H1 (cell line): ENCODE results near the gene TMTC4. TPM values are rescaled to one million over a fixed set of nuclear protein-coding genes. Genes with fewer than 3 reads are reported as not detected.

Experiments used
- CBX5 ChIP-seq: fragments of 300-800, 300-1000 bp; sonication (generic); IDR thresholded peaks from 2 replicates; pipeline ENCODE4 v1.7.1; 2016; ENCODE audit warnings: antibody characterized with exemption, low read length, low read depth
- CEBPB ChIP-seq: IDR thresholded peaks from 2 replicates; pipeline ENCODE4 v1.6.1; 2012; ENCODE audit warnings: low read depth, low read length
- CHD2 ChIP-seq: IDR thresholded peaks from 2 replicates; pipeline ENCODE4 v1.6.1; 2012; ENCODE audit warnings: low read length, improper control_type of control experiment
- GABPA ChIP-seq: IDR thresholded peaks from 2 replicates; pipeline ENCODE4 v1.6.1; 2011; ENCODE audit warnings: mild to moderate bottlenecking, low read length, moderate library complexity, borderline replicate concordance; ENCODE audit not compliant: insufficient read depth
- RXRA ChIP-seq: IDR thresholded peaks from 2 replicates; pipeline ENCODE4 v1.6.1; 2011; ENCODE audit warnings: low read depth, mild to moderate bottlenecking, low read length, moderate library complexity; ENCODE audit not compliant: insufficient read depth
- SP2 ChIP-seq: IDR thresholded peaks from 2 replicates; pipeline ENCODE4 v1.6.1; 2012; ENCODE audit warnings: mild to moderate bottlenecking, low read length, inconsistent platforms
- YY1 ChIP-seq: IDR thresholded peaks from 2 replicates; pipeline ENCODE4 v1.6.1; 2011; ENCODE audit warnings: low read depth, mild to moderate bottlenecking, low read length
- polyA plus RNA-seq, 7 experiments: library from polyadenylated mRNA; depleted of rRNA in 3 of 7; stranded (reverse) in 5 of 7; unstranded in 2 of 7; fragments of >200 nt in 5 of 7; fragments of 200-250 nt in 2 of 7; gene quantifications; 1 replicate in 5 of 7; 2 replicates in 1 of 7; 4 replicates in 1 of 7; pipeline versions ENCODE4 v1.2.1 to v1.2.3, GENCODE V29; 2011 to 2013; ENCODE audit warnings: missing spikeins in 2 of 7, mixed read lengths in 2 of 7
- total RNA-seq: library from RNA; stranded (reverse); fragmentation: NEBNext Ultra II Directional; extraction: Animal tissue kit (Norgen Biotek cat#: 25700); gene quantifications from 2 replicates; pipeline ENCODE4 v1.2.1, GENCODE V29; 2021

TMTC4 gene
- total and polyA plus RNA-seq, 2 of the 8 experiments (the other 6 are each of a cell fraction or from before 2014, with no cell fraction given), result 26.3 to 42.6 TPM

DNA sequence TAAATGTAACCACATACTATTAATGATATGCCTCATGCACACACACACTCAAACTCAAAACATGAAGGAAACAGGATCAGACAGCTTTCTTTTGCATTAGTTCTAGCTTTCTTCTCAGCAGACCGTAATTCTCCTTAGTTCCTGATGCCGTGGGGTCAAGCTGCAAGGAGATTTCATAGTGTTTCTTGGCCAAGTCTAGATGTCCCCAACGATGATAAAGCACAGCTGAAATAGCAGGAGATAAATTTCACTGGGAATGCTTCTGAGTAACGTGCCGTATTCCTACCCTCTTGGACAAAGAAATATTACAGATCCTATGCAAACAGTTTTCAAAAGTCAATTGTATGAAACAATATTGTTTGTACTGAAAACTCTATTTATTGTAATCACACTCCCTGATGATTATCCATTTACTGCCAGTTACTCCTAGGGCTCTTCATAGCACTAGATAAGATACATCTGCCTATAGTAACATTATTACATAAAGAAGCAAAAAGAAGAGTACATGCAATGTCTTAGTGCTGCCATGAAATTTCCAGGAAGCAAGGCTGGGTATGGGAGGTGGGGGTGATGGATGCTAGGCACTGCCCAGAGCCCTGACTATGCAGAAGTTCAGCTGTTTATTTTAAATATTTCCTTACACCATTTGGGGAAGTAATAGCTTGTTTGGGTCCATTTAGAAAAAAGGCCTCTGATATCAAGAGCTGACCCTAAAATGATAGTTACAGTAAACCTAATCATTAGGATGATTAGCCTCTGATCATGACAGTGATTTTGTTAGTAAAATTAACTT, 69.5 kb downstream of the TMTC4 start (continued):
- no peak for TF ChIP-seq SP2
- TF ChIP-seq CBX5, result no peak
- no peak for TF ChIP-seq RXRA
- TF ChIP-seq CEBPB, result no peak
- no peak for TF ChIP-seq YY1
- TF ChIP-seq GABPA, result no peak
- no peak for TF ChIP-seq CHD2
